Smooth muscle cell of the umbilical artery (primary cell): ENCODE data around the gene DSN1. TPM values are rescaled to one million over a fixed set of nuclear protein-coding genes. Genes with fewer than 3 reads are reported as not detected.

ENCODE experiments used
- total RNA-seq: library from RNA; depleted of rRNA; stranded (reverse); fragments of >200 nt; gene quantifications from 2 replicates; pipeline ENCODE4 v1.2.3, GENCODE V29; 2014

Gene DSN1
- total RNA-seq: 6.8 and 12.6 TPM in 2 replicates

DNA sequence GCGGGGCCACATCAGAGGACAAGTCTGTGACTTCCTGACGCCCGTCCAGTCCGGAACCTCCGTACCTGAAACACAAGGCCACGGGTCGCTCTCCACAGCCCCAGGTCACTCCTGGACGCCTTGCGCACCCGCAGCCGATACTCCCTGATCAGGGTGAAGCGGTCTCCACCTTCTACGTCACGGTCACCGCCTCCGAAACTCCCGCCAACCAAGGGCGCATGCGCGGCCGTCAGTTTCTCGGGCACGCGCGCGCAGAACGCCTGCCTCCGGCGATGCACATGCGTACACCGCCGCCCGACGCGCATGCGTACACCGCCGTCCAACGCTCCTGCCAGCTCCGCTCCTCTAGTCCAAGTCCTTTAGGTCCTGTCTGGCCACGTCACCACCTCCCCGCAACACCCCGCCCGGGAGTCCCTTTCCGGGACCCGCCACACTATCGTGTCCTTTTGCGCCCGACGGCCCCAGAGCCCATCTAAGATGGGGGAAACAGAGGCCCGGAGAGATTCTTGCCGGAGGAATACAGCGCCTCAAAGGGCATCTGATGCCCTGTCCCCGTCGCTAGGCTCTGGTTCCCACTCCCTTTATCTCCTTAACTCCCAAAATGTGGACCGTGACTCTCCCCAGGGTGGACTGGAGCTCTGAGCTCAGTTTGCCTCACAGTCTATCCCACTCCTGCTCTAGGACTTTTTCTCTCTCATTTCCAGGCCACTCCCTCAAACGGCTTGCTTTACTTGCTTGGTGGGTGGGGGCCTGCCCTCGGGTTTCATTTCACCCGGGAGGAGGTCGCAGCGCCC, at the start of gene DSN1:
DSN1 (minus strand) TSS at position 167 of the 794 bp plus-strand sequence. CDS start 2,305 bp downstream, outside the sequence.

DNA sequence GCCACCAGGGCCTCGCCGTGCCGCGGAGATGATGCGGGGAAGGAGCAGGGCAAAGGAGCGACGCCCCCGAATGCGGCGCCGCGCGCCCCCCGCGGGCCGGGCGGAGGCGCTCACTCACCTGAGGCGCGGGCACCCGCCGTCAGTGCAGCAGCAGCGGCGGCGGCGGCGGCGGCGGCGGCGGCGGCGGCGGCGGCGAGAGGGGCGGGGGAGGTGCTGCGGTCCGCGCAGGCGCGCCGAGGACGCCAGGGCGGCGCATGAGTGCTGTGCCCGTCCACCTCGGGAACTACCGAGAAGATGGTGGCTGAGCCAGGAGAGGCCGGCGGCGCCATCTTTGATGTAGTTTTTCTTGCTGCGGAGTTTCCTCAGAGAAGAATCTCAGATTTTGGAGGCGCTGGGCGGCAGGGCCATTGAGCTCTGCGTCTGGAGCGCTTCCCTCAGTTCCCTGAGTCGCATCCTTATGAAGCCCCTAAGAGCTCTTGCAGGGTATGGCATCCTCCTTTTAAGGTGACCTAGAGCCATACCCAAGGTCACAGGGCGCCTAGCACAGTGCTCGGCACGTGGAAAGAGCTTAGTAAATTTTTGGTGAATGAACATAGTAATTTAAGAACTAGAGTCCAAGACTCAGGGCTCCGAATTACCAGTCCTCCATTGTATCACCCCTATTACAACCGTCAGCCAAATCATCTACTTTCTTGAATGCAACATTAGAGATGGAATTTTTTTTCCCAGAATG, 27.5 kb downstream of the DSN1 start, which contains the start of gene NDRG3:
NDRG3 (minus strand) TSS at position 164 of the 733 bp plus-strand sequence. CDS start 24,355 bp downstream, outside the sequence.

Other genes with a start within 250 kb of the DSN1 start
- 31.2 and 35.2 TPM in 2 replicates for gene MYL9, start 232.2 kb downstream of the DSN1 start, total RNA-seq
- 9.5 TPM in 2 replicates for gene TGIF2, start 200.2 kb downstream of the DSN1 start, total RNA-seq
- gene RAB5IF, start 168.0 kb downstream of the DSN1 start, total RNA-seq: 62.0 and 90.9 TPM in 2 replicates
- gene SLA2, start 127.6 kb downstream of the DSN1 start, total RNA-seq: not detected in 2 replicates
- gene NDRG3, start 27.7 kb downstream of the DSN1 start, total RNA-seq: 20.2 and 23.9 TPM in 2 replicates
- 0.30 and 0.37 TPM in 2 replicates for gene TLDC2, start 102.4 kb upstream of the DSN1 start, total RNA-seq
- 18.4 and 27.0 TPM in 2 replicates for gene SAMHD1, start 177.9 kb upstream of the DSN1 start, total RNA-seq